ENCODE data around the gene U2AF2. TPM values are rescaled to one million over a fixed set of nuclear protein-coding genes. Genes with fewer than 3 reads are reported as not detected.

The U2AF2 gene
- total RNA-seq, 2 experiments from 2014 or later: 204 to 213 TPM

DNA sequence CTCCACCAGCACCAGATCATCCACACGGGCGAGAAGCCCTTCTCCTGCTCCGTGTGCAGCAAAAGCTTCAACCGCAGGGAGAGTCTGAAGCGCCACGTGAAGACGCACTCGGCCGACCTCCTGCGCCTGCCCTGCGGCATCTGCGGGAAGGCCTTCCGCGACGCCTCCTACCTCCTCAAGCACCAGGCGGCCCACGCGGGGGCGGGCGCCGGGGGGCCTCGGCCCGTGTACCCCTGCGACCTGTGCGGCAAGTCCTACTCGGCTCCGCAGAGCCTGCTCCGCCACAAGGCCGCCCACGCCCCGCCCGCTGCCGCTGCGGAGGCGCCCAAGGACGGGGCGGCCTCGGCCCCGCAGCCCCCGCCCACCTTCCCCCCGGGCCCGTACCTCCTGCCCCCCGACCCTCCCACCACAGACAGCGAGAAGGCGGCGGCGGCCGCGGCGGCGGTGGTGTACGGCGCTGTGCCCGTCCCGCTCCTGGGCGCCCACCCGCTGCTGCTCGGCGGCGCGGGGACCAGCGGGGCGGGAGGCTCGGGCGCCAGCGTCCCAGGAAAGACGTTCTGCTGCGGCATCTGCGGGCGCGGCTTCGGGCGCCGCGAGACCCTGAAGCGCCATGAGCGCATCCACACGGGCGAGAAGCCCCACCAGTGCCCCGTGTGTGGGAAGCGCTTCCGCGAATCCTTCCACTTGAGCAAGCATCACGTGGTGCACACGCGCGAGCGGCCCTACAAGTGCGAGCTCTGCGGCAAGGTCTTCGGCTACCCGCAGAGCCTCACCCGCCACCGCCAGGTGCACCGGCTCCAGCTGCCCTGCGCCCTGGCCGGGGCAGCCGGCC lies 39.9 kb upstream of the U2AF2 start:
- Mint-ChIP-seq H3K27ac (no peak overlapping the region), H3K36me3 (ENCODE audit: low read depth) (peaks cover 30% of the 10 kb centered on the region), H3K4me3 (no peak overlapping the region), H3K9me3 (no peaks in the 10 kb centered on the region), H3K4me1 (peaks cover 10% of the 10 kb centered on the region), H3K27me3 (no peaks in the 10 kb centered on the region)
- no peak for DNase-seq
- CTCF ChIA-PET: no interaction called here
- POLR2A ChIA-PET: no interaction called here

GRCh38 chr19:55615543-55616394 lies 39.1 kb upstream of the U2AF2 start:
- H3K27me3 Mint-ChIP-seq: no peaks in the 10 kb centered on the region
- H3K4me1 Mint-ChIP-seq: peaks cover 15% of the 10 kb centered on the region
- H3K9me3 Mint-ChIP-seq: no peaks in the 10 kb centered on the region
- H3K4me3 Mint-ChIP-seq: no peak overlapping the region
- H3K36me3 Mint-ChIP-seq (ENCODE audit: low read depth): peaks cover 33% of the 10 kb centered on the region
- CTCF ChIA-PET: no interaction called here
- POLR2A ChIA-PET: interaction anchor here (2.9 kb wide), 1 partner anchor 10 kb away, joined by 11 read pairs; the partner anchor contains the start of gene ZNF865
- no peak overlapping the region for H3K27ac Mint-ChIP-seq
- DNase-seq: no peak

DNA sequence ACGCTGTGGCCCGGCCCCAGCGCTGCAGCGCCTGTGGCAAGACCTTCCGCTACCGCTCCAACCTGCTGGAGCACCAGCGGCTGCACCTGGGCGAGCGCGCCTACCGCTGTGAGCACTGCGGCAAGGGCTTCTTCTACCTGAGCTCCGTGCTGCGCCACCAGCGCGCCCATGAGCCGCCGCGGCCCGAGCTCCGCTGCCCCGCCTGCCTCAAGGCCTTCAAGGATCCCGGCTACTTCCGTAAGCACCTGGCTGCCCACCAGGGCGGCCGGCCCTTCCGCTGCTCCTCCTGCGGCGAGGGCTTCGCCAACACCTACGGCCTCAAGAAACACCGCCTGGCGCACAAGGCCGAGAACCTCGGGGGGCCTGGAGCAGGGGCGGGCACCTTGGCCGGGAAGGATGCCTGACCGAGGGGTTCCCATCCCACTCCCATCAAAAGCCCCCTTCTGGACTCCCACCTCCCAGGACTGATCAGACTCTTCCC lies 38.4 kb upstream of the U2AF2 start:
- no peak overlapping the region for H3K4me3 Mint-ChIP-seq
- ChIA-PET POLR2A (interaction anchor here (2.9 kb wide), 1 partner anchor 10 kb away, joined by 11 read pairs; the partner anchor contains the start of gene ZNF865), CTCF (no interaction called here)
- peaks cover 12% of the 10 kb centered on the region for H3K4me1 Mint-ChIP-seq
- H3K27ac Mint-ChIP-seq: no peak overlapping the region
- no peaks in the 10 kb centered on the region for H3K9me3 Mint-ChIP-seq
- no peaks in the 10 kb centered on the region for H3K27me3 Mint-ChIP-seq
- no peak for DNase-seq
- H3K36me3 Mint-ChIP-seq (ENCODE audit: low read depth): peaks cover 37% of the 10 kb centered on the region

DNA sequence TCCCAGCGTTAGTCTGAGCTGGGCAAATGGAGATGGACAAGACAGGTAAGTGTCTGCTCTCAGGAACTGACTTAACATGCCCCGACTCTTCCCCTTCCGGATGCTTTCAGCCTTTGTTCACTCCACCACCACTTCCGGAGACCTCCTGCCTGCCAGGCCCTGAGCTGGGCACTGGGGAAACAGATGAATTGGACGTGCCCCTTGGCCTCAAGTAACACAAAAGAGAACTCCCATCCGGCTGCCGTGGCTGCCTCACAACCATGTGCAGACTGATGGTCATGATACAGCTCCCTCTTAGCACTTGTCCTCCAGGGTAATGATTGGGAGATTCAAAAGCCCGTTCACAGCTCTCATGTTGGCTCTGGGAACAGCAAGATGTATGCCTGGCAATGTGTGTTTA lies 37.4 kb upstream of the U2AF2 start:
- CTCF ChIA-PET: no interaction called here
- H3K27me3 Mint-ChIP-seq: no peaks in the 10 kb centered on the region
- H3K4me1 Mint-ChIP-seq: peaks cover 12% of the 10 kb centered on the region
- no peak for DNase-seq
- H3K36me3 Mint-ChIP-seq (ENCODE audit: low read depth): peaks cover 38% of the 10 kb centered on the region
- POLR2A ChIA-PET: interaction anchor here (1.5 to 2.9 kb wide), 2 partner anchors 11 to 141 kb away, joined by 4 to 11 read pairs; partner anchors contain the start of genes ZNF628 and ZNF865
- no peak overlapping the region for H3K4me3 Mint-ChIP-seq
- no peaks in the 10 kb centered on the region for H3K9me3 Mint-ChIP-seq
- H3K27ac Mint-ChIP-seq: no peak overlapping the region

DNA sequence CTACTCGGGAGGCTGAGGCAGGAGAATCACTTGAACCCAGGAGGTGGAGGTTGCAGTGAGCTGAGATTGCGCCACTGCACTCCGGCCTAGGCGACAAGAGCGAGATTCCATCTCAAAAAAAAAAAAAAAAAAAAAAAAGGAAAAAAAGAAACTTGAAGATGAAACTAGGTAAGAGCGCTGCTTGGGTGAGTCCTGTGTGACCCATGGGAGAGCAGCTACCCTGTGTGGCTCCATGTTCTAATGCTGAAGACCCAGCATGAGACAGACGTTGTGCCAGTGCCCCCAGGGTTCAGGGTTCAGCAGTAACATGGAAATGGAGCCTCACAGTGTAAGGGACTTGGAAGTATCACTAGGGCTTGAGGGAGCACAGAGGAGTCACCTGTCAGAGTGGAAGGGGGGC lies 36.4 kb upstream of the U2AF2 start:
- Mint-ChIP-seq H3K9me3 (no peaks in the 10 kb centered on the region), H3K4me3 (no peak overlapping the region), H3K4me1 (peaks cover 15% of the 10 kb centered on the region), H3K27ac (no peak overlapping the region), H3K36me3 (ENCODE audit: low read depth) (peaks cover 32% of the 10 kb centered on the region), H3K27me3 (no peaks in the 10 kb centered on the region)
- no peak for DNase-seq
- CTCF ChIA-PET: interaction anchor here (0.6 to 0.8 kb wide), 2 partner anchors 13 to 114 kb away, joined by 3 to 6 read pairs; no protein-coding TSS in a partner anchor
- POLR2A ChIA-PET: interaction anchor here (0.8 to 2.9 kb wide), 3 partner anchors 12 to 142 kb away, joined by 3 to 11 read pairs (median 4); partner anchors contain the start of genes FIZ1, ZNF628 and ZNF865

GRCh38 chr19:55619286-55619685 lies 35.5 kb upstream of the U2AF2 start:
- Mint-ChIP-seq H3K27ac (no peak overlapping the region), H3K4me1 (peaks cover 22% of the 10 kb centered on the region), H3K36me3 (ENCODE audit: low read depth) (peaks cover 34% of the 10 kb centered on the region), H3K27me3 (no peaks in the 10 kb centered on the region), H3K9me3 (no peaks in the 10 kb centered on the region), H3K4me3 (no peak overlapping the region)
- no peak for DNase-seq
- POLR2A ChIA-PET: interaction anchor here (0.7 kb wide), 1 partner anchor 13 kb away, joined by 3 read pairs; no protein-coding TSS in a partner anchor
- CTCF ChIA-PET: interaction anchor here (0.6 to 2.2 kb wide), 4 partner anchors 12 to 152 kb away, joined by 3 to 9 read pairs (median 4); partner anchors contain the start of gene ZNF865

DNA sequence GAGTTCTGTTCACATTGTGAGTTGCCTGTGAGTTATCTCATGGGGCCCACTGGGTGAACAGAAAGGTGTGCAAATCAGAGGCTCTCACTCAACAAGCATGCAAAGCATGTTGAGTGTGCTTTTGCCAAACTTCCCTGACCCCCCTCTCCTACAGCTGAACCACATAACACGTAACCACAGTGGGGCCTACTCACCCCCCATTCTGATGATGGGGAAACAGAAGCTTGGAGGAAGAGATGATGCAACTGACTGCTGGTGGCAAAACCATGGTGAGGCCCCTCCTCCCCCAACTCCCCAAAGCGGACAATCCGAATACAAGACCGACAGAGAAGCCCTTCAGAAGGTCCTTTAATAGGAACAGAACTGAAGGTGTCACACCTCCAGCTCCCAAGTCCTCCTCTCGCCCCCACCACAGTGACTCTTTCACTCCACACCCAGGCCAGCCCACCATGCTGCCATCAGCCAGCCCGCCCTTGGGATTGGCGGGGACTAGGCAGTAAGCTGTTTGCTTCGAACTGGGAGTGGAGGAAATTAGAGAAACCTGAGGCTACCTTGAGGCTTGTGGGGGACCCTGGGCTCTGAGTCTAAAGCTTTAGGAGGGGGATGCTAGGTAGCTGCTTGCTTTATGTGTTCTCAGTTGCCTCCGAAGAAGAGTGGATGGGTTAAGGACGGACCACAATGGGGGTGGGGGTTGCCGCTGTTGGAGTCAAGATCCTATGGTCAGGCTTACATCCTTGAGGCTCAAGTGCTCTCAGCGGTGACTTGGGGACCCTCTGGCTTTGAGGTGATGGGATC lies 34.2 kb upstream of the U2AF2 start:
- H3K4me3 Mint-ChIP-seq: no peak overlapping the region
- peaks cover 33% of the 10 kb centered on the region for H3K36me3 Mint-ChIP-seq (ENCODE audit: low read depth)
- H3K27ac Mint-ChIP-seq: no peak overlapping the region
- no peaks in the 10 kb centered on the region for H3K27me3 Mint-ChIP-seq
- peaks cover 31% of the 10 kb centered on the region for H3K4me1 Mint-ChIP-seq
- POLR2A ChIA-PET: interaction anchor here (1.2 to 1.3 kb wide), 2 partner anchors 9 to 15 kb away, joined by 3 read pairs; partner anchors contain the start of gene ZNF865
- CTCF ChIA-PET: interaction anchor here (1.1 to 2.2 kb wide), 3 partner anchors 12 to 153 kb away, joined by 3 to 9 read pairs (median 5); partner anchors contain the start of gene ZNF865
- no peak for DNase-seq
- H3K9me3 Mint-ChIP-seq: no peaks in the 10 kb centered on the region

GRCh38 chr19:55621205-55621672 lies 33.6 kb upstream of the U2AF2 start:
- peaks cover 33% of the 10 kb centered on the region for H3K36me3 Mint-ChIP-seq (ENCODE audit: low read depth)
- H3K4me1 Mint-ChIP-seq: peaks cover 35% of the 10 kb centered on the region
- no peaks in the 10 kb centered on the region for H3K27me3 Mint-ChIP-seq
- no peak overlapping the region for H3K27ac Mint-ChIP-seq
- ChIA-PET CTCF (interaction anchor here (1.8 to 2.2 kb wide), 2 partner anchors 12 to 15 kb away, joined by 5 to 9 read pairs; partner anchors contain the start of gene ZNF865), POLR2A (interaction anchor here (1.3 to 1.8 kb wide), 2 partner anchors 16 to 22 kb away, joined by 3 to 5 read pairs; partner anchors contain the start of genes FIZ1 and ZNF865)
- no peak overlapping the region for H3K4me3 Mint-ChIP-seq
- DNase-seq: no peak
- no peaks in the 10 kb centered on the region for H3K9me3 Mint-ChIP-seq

- ChIA-PET CTCF (interaction anchor here (1.8 kb wide), 1 partner anchor 11 kb away, joined by 5 read pairs; no protein-coding TSS in a partner anchor), POLR2A (interaction anchor here (1.3 to 1.8 kb wide), 2 partner anchors 16 to 22 kb away, joined by 3 to 5 read pairs; partner anchors contain the start of genes FIZ1 and ZNF865)
- Mint-ChIP-seq H3K27ac (no peak overlapping the region), H3K4me3 (no peak overlapping the region), H3K9me3 (no peaks in the 10 kb centered on the region), H3K4me1 (peaks cover 40% of the 10 kb centered on the region), H3K36me3 (ENCODE audit: low read depth) (peaks cover 29% of the 10 kb centered on the region), H3K27me3 (peaks cover under 1% of the 10 kb centered on the region)
- no peak for DNase-seq
These were observed 33.1 kb upstream of the U2AF2 start for GRCh38 chr19:55621673-55622231.

GRCh38 chr19:55622242-55622969 lies 32.4 kb upstream of the U2AF2 start:
- Mint-ChIP-seq H3K36me3 (ENCODE audit: low read depth) (peaks cover 25% of the 10 kb centered on the region), H3K4me1 (peaks cover 47% of the 10 kb centered on the region), H3K27ac (no peak overlapping the region), H3K27me3 (peaks cover 3% of the 10 kb centered on the region), H3K4me3 (no peak overlapping the region), H3K9me3 (no peaks in the 10 kb centered on the region)
- DNase-seq: no peak
- ChIA-PET CTCF (interaction anchor here (1.4 to 5.6 kb wide), 3 partner anchors 10 to 118 kb away, joined by 5 to 56 read pairs (median 5); partner anchors contain the start of gene ZNF865), POLR2A (interaction anchor here (1.8 to 5.7 kb wide), 2 partner anchors 17 to 23 kb away, joined by 5 to 53 read pairs; partner anchors contain the start of genes FIZ1 and ZNF865)

DNA sequence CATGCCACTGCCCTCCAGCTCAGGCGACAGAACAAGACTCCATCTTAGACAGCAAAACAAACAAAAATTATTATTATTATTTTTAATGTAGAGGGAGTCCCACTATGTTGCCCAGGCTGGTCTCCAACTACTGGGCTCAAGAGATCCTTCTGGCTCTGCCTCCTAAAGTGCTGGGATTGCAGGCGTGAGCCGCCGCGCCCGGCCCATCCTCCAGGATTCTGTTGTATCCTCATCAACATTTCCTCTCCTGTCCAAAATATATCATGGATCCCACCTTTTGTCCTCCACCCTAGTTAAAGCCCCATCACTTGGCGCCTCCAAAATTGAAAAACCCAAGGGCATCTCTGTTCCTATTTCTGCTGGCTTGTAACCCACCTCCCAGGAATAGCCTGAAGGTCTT lies 31.7 kb upstream of the U2AF2 start:
- Mint-ChIP-seq H3K9me3 (no peaks in the 10 kb centered on the region), H3K4me3 (no peak overlapping the region), H3K4me1 (peaks cover 52% of the 10 kb centered on the region), H3K36me3 (ENCODE audit: low read depth) (peaks cover 21% of the 10 kb centered on the region), H3K27ac (no peak overlapping the region), H3K27me3 (peaks cover 6% of the 10 kb centered on the region)
- ChIA-PET POLR2A (interaction anchor here (1.8 to 5.7 kb wide), 3 partner anchors 18 to 24 kb away, joined by 5 to 53 read pairs (median 49); partner anchors contain the start of genes FIZ1, ZNF524 and ZNF865), CTCF (interaction anchor here (1.4 to 5.6 kb wide), 4 partner anchors 11 to 119 kb away, joined by 5 to 56 read pairs (median 19); partner anchors contain the start of gene ZNF865)
- DNase-seq: no peak

Data from activated CD4-positive, alpha-beta memory T cell treated with anti-CD3 and anti-CD28 coated beads, Interleukin-2, amount 10 ng/mL, durations not matched to agents 7 days and 5 days (primary cell).